Measurements from ENCODE around the gene LDB2.

Gene LDB2

GRCh38 chr4:16884673-16885460 is 13.6 kb downstream of the LDB2 start:
- DNase-seq: no peak

GRCh38 chr4:16883806-16884205 is 14.6 kb downstream of the LDB2 start:
- no peak for DNase-seq

GRCh38 chr4:16881151-16881884 is 17.1 kb downstream of the LDB2 start:
- DNase-seq: no peak

GRCh38 chr4:16875487-16875886 is 23.0 kb downstream of the LDB2 start:
- DNase-seq: no peak

- DNase-seq: no peak
Measured at GRCh38 chr4:16869594-16870245, 28.7 kb downstream of the LDB2 start.

- no peak for DNase-seq
Measured at GRCh38 chr4:16868674-16869073, 29.8 kb downstream of the LDB2 start.

GRCh38 chr4:16867827-16868226 is 30.6 kb downstream of the LDB2 start:
- no peak for DNase-seq

GRCh38 chr4:16866974-16867373 is 31.5 kb downstream of the LDB2 start:
- DNase-seq: no peak

GRCh38 chr4:16865897-16866283 is 32.6 kb downstream of the LDB2 start:
- DNase-seq: no peak

- no peak for DNase-seq
Measured at GRCh38 chr4:16865209-16865896, 33.1 kb downstream of the LDB2 start.

- no peak for DNase-seq
Measured at GRCh38 chr4:16864199-16864598, 34.2 kb downstream of the LDB2 start.

- DNase-seq: no peak
Measured at GRCh38 chr4:16862697-16863096, 35.7 kb downstream of the LDB2 start.

GRCh38 chr4:16860516-16860915 is 37.9 kb downstream of the LDB2 start:
- DNase-seq: no peak

- no peak for DNase-seq
Measured at GRCh38 chr4:16859031-16859430, 39.4 kb downstream of the LDB2 start.

GRCh38 chr4:16858275-16858752 is 40.1 kb downstream of the LDB2 start:
- no peak for DNase-seq

GRCh38 chr4:16857425-16857824 is 41.0 kb downstream of the LDB2 start:
- DNase-seq: no peak

GRCh38 chr4:16853640-16854039 is 44.8 kb downstream of the LDB2 start:
- no peak for DNase-seq

- DNase-seq: no peak
Measured at GRCh38 chr4:16852644-16853043, 45.8 kb downstream of the LDB2 start.

GRCh38 chr4:16852228-16852627 is 46.2 kb downstream of the LDB2 start:
- DNase-seq: no peak

- DNase-seq: no peak
Measured at GRCh38 chr4:16846540-16847117, 51.8 kb downstream of the LDB2 start.

GRCh38 chr4:16844816-16845586 is 53.4 kb downstream of the LDB2 start:
- no peak for DNase-seq
